Thyroid gland (tissue), 4 donors: Measurements from ENCODE around the gene CPTP.

Source experiments
- CTCF ChIP-seq, 6 experiments: fragments of 200-600 bp in 3 of 6; fragments of 450-650 bp in 3 of 6; sonication (generic) in 3 of 6; IDR thresholded peaks; one replicate each; pipeline ENCODE4 v1.5.1; 2016 to 2019; ENCODE audit warnings: antibody characterized with exemption in 6 of 6, mild to moderate bottlenecking in 2 of 6, inconsistent platforms in 1 of 6, moderate library complexity in 1 of 6
- POLR2A ChIP-seq, 2 donors: fragments of 450-650 bp; IDR thresholded peaks; one replicate each; pipeline ENCODE4 v1.6.1; 2017; ENCODE audit warnings: antibody characterized with exemption in 2 of 2, mild to moderate bottlenecking in 2 of 2, moderate library complexity in 1 of 2

GRCh38 chr1:1343811-1344421 is 19.3 kb downstream of the CPTP start:
- TF ChIP-seq CTCF (IDR thresholded peaks at IDR 0.05): no peak
- TF ChIP-seq POLR2A (IDR thresholded peaks at IDR 0.05): no peak
